H9 (cell line): ENCODE data around the gene RRP12. TPM values are rescaled to one million over a fixed set of nuclear protein-coding genes. Genes with fewer than 3 reads are reported as not detected.
A peak's percentile ranks its signal among the peaks of the same experiment; 100 is the strongest.

Experiments
- DNase-seq: peaks from one replicate; pipeline ENCODE4 v3.0.0-alpha.2; 2017
- H2AFZ ChIP-seq: one replicate; pipeline ENCODE4 v1.6.1; 2013; ENCODE audit warnings: mild to moderate bottlenecking, low read length, control low read depth, moderate library complexity
- H2AK5ac ChIP-seq: 2 replicates; pipeline ENCODE4 v1.6.1; 2013; ENCODE audit warnings: low read length, control low read depth, mixed read lengths; ENCODE audit not compliant: insufficient read length
- H2BK120ac ChIP-seq: one replicate; pipeline ENCODE4 v1.6.1; 2013; ENCODE audit warnings: low read depth, mild to moderate bottlenecking, low read length, control low read depth, inconsistent platforms; ENCODE audit not compliant: poor library complexity, severe bottlenecking
- H2BK12ac ChIP-seq: 2 replicates; pipeline ENCODE4 v1.6.1; 2013; ENCODE audit warnings: low read length, control low read depth, mixed read lengths, low read depth; ENCODE audit not compliant: insufficient read length
- H2BK15ac ChIP-seq: 2 replicates; pipeline ENCODE4 v1.6.1; 2013; ENCODE audit warnings: low read depth, low read length, control low read depth
- H2BK20ac ChIP-seq: one replicate; pipeline ENCODE4 v1.6.1; 2013; ENCODE audit warnings: low read depth, mild to moderate bottlenecking, low read length, control low read depth, inconsistent platforms; ENCODE audit not compliant: poor library complexity, severe bottlenecking
- H2BK5ac ChIP-seq: 2 replicates; pipeline ENCODE4 v1.6.1; 2013; ENCODE audit warnings: low read length, control low read depth, mixed read lengths; ENCODE audit not compliant: insufficient read length
- H3K14ac ChIP-seq: 2 replicates; pipeline ENCODE4 v1.6.1; 2013; ENCODE audit warnings: low read length, control low read depth; ENCODE audit not compliant: insufficient read depth
- H3K18ac ChIP-seq: 2 replicates; pipeline ENCODE4 v1.6.1; 2013; ENCODE audit warnings: low read depth, mild to moderate bottlenecking, mixed read lengths, low read length, control low read depth; ENCODE audit not compliant: insufficient read length
- H3K23ac ChIP-seq: 2 replicates; pipeline ENCODE4 v1.6.1; 2013; ENCODE audit warnings: low read length, control low read depth, mixed read lengths, low read depth; ENCODE audit not compliant: insufficient read length
- H3K23me2 ChIP-seq: 2 replicates; pipeline ENCODE4 v1.6.1; 2013; ENCODE audit warnings: low read depth, mild to moderate bottlenecking, mixed read lengths, low read length, control low read depth; ENCODE audit not compliant: insufficient read length, poor library complexity, severe bottlenecking
- H3K27ac ChIP-seq: 2 replicates; pipeline ENCODE4 v1.5.1; 2013; ENCODE audit warnings: low read length, control low read depth, mixed read lengths, low read depth; ENCODE audit not compliant: insufficient read length
- H3K27me3 ChIP-seq: 2 replicates; pipeline ENCODE4 v1.6.1; 2013; ENCODE audit warnings: low read length, control low read depth, inconsistent platforms; ENCODE audit not compliant: insufficient read depth
- H3K4ac ChIP-seq: 2 replicates; pipeline ENCODE4 v1.6.1; 2013; ENCODE audit warnings: low read depth, mild to moderate bottlenecking, control low read depth, inconsistent platforms, low read length, moderate library complexity
- H3K4me1 ChIP-seq: 2 replicates; pipeline ENCODE4 v1.6.1; 2013; ENCODE audit warnings: low read length, control low read depth, inconsistent platforms; ENCODE audit not compliant: insufficient read depth
- H3K4me2 ChIP-seq: 2 replicates; pipeline ENCODE4 v1.6.1; 2013; ENCODE audit warnings: low read length, control low read depth, mixed read lengths; ENCODE audit not compliant: insufficient read length, insufficient read depth
- H3K56ac ChIP-seq: 2 replicates; pipeline ENCODE4 v1.6.1; 2013; ENCODE audit warnings: low read depth, mild to moderate bottlenecking, mixed read lengths, low read length, control low read depth; ENCODE audit not compliant: insufficient read length
- H3K79me1 ChIP-seq: 2 replicates; pipeline ENCODE4 v1.6.1; 2013; ENCODE audit warnings: low read depth, mild to moderate bottlenecking, moderate library complexity, low read length, control low read depth, inconsistent platforms; ENCODE audit not compliant: insufficient read depth, poor library complexity, severe bottlenecking
- H3K79me2 ChIP-seq: 2 replicates; pipeline ENCODE4 v1.6.1; 2013; ENCODE audit warnings: low read length, control low read depth, inconsistent platforms; ENCODE audit not compliant: insufficient read depth
- H3K9ac ChIP-seq: 2 replicates; pipeline ENCODE4 v1.6.1; 2013; ENCODE audit warnings: low read length, control low read depth, mixed read lengths; ENCODE audit not compliant: insufficient read length; ENCODE audit errors: extremely low read depth
- H3K9me3 ChIP-seq: one replicate; pipeline ENCODE4 v1.6.1; 2013; ENCODE audit warnings: low read depth, low read length, inconsistent platforms; ENCODE audit not compliant: control insufficient read depth
- H3T11ph ChIP-seq: one replicate; pipeline ENCODE4 v1.6.1; 2013; ENCODE audit warnings: mild to moderate bottlenecking, low read length, control low read depth, inconsistent platforms
- H4K20me1 ChIP-seq: one replicate; pipeline ENCODE4 v1.6.1; 2013; ENCODE audit not compliant: control insufficient read depth, insufficient read length, insufficient read depth
- H4K5ac ChIP-seq: 2 replicates; pipeline ENCODE4 v1.6.1; 2013; ENCODE audit warnings: low read depth, mild to moderate bottlenecking, mixed read lengths, low read length, control low read depth; ENCODE audit not compliant: insufficient read length
- H4K8ac ChIP-seq: replicated peaks from 2 replicates; pipeline ENCODE4 v1.6.1; 2013; ENCODE audit warnings: low read length, control low read depth, mixed read lengths, low read depth; ENCODE audit not compliant: insufficient read length
- H4K91ac ChIP-seq: 2 replicates; pipeline ENCODE4 v1.6.1; 2013; ENCODE audit warnings: low read depth, mild to moderate bottlenecking, moderate library complexity, mixed read lengths, low read length, control low read depth; ENCODE audit not compliant: insufficient read length
- H3K27ac Mint-ChIP-seq, 3 experiments: 2 replicates in 2 of 3; 3 replicates in 1 of 3; pipeline ENCODE4 v1.8.0; 2020 to 2021; ENCODE audit warnings: mixed read lengths in 3 of 3, mild to moderate bottlenecking in 1 of 3, moderate library complexity in 1 of 3
- H3K27me3 Mint-ChIP-seq: 2 replicates; pipeline ENCODE4 v1.8.0; 2021; ENCODE audit warnings: low read depth, mild to moderate bottlenecking, moderate library complexity, mixed read lengths
- H3K36me3 Mint-ChIP-seq, 3 experiments: 2 replicates in 2 of 3; 3 replicates in 1 of 3; pipeline ENCODE4 v1.8.0; 2020 to 2021; ENCODE audit warnings: low read depth in 3 of 3, mixed read lengths in 3 of 3; ENCODE audit not compliant: insufficient read depth in 1 of 3
- H3K4me1 Mint-ChIP-seq, 2 experiments: 2 replicates each; pipeline ENCODE4 v1.8.0; 2020; ENCODE audit warnings: mixed read lengths in 2 of 2
- H3K4me3 Mint-ChIP-seq, 2 experiments: 2 replicates in 1 of 2; 3 replicates in 1 of 2; pipeline ENCODE4 v1.8.0; 2020 to 2021; ENCODE audit warnings: mild to moderate bottlenecking in 2 of 2, mixed read lengths in 2 of 2, moderate library complexity in 1 of 2
- H3K9me3 Mint-ChIP-seq, 2 experiments: 2 replicates in 1 of 2; 3 replicates in 1 of 2; pipeline ENCODE4 v1.8.0; 2020; ENCODE audit warnings: mild to moderate bottlenecking in 2 of 2, mixed read lengths in 2 of 2, moderate library complexity in 1 of 2
- CTCF ChIP-seq: fragments of 200-600 bp; sonication (generic); conservative IDR thresholded peaks from 3 replicates; pipeline ENCODE4 v1.8.0; 2021; ENCODE audit warnings: antibody characterized with exemption, mild to moderate bottlenecking
- WGBS: extraction: QIAGEN DNeasy Blood & Tissue Kit; methylation state at CpG from one replicate; pipeline ENCODE4 v1.1.7; 2013; ENCODE audit warnings: missing lambda C conversion rate, low lambda C conversion rate, mixed read lengths; ENCODE audit not compliant: insufficient read length; ENCODE audit errors: extremely low coverage; 5-methylcytosine and 5-hydroxymethylcytosine counted together
- total RNA-seq: library from RNA; stranded (reverse); gene quantifications from 2 replicates; pipeline ENCODE4 v1.2.1, GENCODE V29; 2021

Gene RRP12
- total RNA-seq, 1 experiment from 2014 or later: 71.6 TPM

GRCh38 chr10:97434557-97434956 lies 33.4 kb upstream of the RRP12 start:
- Histone ChIP-seq H3K4ac (no peak overlapping the region), H3K14ac (no peak overlapping the region), H2BK120ac (no peak overlapping the region), H4K5ac (no peak overlapping the region), H3K4me1 (no peaks in the 10 kb centered on the region), H3K79me1 (no peaks in the 10 kb centered on the region), H3K18ac (no peak overlapping the region), H4K91ac (no peak overlapping the region), H3K56ac (no peak overlapping the region), H2AFZ (no peak overlapping the region), H4K8ac (no peak overlapping the region), H3K23me2 (no peaks in the 10 kb centered on the region), H3K27ac (no peak overlapping the region), H3K27me3 (no peaks in the 10 kb centered on the region), H3K23ac (no peak overlapping the region), H4K20me1 (no peaks in the 10 kb centered on the region), H3T11ph (no peak overlapping the region), H2BK15ac (no peak overlapping the region), H3K9ac (no peak overlapping the region), H3K79me2 (no peaks in the 10 kb centered on the region), H2BK12ac (no peak overlapping the region), H3K4me2 (no peak overlapping the region), H2AK5ac (no peak overlapping the region), H2BK5ac (no peak overlapping the region), H2BK20ac (no peak overlapping the region), H3K9me3 (no peaks in the 10 kb centered on the region)
- DNase-seq: no peak
- no peak for TF ChIP-seq CTCF
- peak overlapping the region in 2 of 3 experiments; percentile 79 to 91; a peak in 3 of 7 replicates for H3K27ac Mint-ChIP-seq
- no peak overlapping the region for H3K4me3 Mint-ChIP-seq
- H3K36me3 Mint-ChIP-seq: peaks cover 30 to 81% (median 67%) of the 10 kb centered on the region in 3 experiments
- no peaks in the 10 kb centered on the region; a peak in 1 of 4 replicates for H3K4me1 Mint-ChIP-seq
- no peaks in the 10 kb centered on the region for H3K9me3 Mint-ChIP-seq
- no CpG with 5 or more reads among the region's 1 CpG for WGBS
- H3K27me3 Mint-ChIP-seq: no peaks in the 10 kb centered on the region; the same call in 1 of the 2 replicates
